ENCODE measurements around the gene POU3F1.

Gene POU3F1

DNA sequence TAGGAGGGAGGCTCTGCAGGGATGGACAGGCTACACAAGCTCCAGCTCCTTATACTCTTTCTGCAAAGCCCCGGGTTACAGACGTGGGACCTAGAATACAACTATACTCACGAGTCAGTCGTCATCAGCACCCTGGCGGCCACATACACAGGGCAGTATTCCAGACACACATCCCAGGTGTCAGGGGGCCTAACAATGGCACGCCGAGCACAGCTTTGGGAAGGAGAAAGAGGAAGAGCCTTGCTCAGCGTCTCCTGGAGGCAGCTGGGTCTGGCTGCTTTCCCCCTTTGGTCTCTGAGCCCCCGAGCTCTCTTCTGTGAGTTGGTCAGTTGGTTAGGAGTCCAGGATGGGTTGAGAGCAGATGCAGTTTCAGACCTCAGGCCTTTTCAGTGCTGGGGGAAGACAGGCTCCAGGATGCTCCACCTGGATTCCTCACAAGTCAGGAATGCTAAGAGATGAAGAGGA lies 4.5 kb upstream of the POU3F1 start:
- TF ChIP-seq, protein P1, sequence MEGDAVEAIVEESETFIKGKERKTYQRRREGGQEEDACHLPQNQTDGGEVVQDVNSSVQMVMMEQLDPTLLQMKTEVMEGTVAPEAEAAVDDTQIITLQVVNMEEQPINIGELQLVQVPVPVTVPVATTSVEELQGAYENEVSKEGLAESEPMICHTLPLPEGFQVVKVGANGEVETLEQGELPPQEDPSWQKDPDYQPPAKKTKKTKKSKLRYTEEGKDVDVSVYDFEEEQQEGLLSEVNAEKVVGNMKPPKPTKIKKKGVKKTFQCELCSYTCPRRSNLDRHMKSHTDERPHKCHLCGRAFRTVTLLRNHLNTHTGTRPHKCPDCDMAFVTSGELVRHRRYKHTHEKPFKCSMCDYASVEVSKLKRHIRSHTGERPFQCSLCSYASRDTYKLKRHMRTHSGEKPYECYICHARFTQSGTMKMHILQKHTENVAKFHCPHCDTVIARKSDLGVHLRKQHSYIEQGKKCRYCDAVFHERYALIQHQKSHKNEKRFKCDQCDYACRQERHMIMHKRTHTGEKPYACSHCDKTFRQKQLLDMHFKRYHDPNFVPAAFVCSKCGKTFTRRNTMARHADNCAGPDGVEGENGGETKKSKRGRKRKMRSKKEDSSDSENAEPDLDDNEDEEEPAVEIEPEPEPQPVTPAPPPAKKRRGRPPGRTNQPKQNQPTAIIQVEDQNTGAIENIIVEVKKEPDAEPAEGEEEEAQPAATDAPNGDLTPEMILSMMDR (IDR thresholded peaks at IDR 0.05; ENCODE audit: low read depth, low read length, missing control alignments), result no peak
- DNase-seq (ENCODE audit: extremely low read depth, low read depth), result no peak
- no peak overlapping the region for H3K4me3 ChIP-seq (replicated peaks; ENCODE audit: low read depth, low read length)

DNA sequence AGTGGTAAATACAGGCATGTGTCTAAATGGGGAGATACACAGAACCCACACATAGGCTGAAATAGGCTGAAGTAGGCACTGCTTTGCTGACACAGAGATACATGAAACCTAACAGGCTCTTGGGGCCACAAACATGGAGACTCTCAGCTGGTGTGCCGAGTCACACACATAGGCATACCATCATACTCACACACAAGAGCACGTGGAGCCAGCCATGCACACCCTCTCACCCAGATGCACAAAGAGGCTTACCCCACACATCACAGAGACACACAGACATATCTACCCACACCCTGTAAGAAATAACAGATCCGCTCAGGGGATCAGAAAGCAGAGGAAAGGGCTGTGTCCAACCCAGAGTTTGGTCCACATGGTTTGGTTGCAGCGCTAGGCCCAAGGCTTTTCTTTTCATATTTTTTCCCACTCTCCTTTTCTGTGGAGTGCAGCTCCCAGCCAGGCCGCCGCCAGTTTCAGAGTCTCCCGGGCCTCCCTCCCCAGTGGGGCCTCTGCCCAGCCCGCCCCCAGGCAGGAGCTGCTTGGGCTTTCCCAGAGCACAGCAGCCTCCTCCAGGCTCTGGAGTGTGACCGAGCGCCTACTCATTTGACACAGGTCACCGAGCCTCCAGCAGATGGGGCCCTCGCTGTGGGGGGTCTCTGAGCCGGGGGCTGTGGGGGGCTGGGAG lies 3.9 kb upstream of the POU3F1 start:
- TF ChIP-seq, protein P1 (IDR thresholded peaks at IDR 0.05; ENCODE audit: low read depth, low read length, missing control alignments), result no peak
- DNase-seq (ENCODE audit: extremely low read depth, low read depth), result no peak
- H3K4me3 ChIP-seq (replicated peaks; ENCODE audit: low read depth, low read length), result no peak overlapping the region

DNA sequence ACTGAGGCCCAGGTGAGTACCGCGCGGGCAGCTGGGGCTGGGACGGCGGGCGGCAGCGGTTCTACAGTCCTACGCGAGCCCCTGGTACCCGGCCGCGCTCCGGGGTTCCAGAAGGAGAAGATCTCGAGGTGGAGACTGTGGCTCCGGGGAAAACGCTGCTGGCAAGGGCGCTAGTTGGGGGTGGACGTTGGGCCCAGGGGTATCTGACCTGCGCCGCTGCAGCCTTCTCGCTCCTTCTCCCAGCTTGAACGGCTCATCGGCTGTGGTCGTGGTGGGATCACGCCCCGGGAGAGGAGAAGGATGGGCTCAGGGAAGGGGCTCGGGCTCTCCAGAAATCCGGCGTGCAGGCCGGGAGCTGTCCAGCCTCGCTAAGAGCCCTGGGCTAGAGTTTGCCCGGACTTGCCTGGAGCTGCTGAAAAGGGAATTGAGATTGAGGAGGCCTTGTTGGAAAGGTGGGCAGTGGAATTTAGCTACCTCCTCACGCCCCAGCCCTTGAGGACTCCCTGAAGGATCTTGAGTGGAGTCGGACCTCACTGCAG lies 1.1 kb upstream of the POU3F1 start:
- H3K4me3 ChIP-seq (replicated peaks; ENCODE audit: low read depth, low read length), result peak overlapping the region; percentile 45
- no peak for DNase-seq (ENCODE audit: extremely low read depth, low read depth)
- TF ChIP-seq, protein P1 (IDR thresholded peaks at IDR 0.05; ENCODE audit: low read depth, low read length, missing control alignments), result no peak

DNA sequence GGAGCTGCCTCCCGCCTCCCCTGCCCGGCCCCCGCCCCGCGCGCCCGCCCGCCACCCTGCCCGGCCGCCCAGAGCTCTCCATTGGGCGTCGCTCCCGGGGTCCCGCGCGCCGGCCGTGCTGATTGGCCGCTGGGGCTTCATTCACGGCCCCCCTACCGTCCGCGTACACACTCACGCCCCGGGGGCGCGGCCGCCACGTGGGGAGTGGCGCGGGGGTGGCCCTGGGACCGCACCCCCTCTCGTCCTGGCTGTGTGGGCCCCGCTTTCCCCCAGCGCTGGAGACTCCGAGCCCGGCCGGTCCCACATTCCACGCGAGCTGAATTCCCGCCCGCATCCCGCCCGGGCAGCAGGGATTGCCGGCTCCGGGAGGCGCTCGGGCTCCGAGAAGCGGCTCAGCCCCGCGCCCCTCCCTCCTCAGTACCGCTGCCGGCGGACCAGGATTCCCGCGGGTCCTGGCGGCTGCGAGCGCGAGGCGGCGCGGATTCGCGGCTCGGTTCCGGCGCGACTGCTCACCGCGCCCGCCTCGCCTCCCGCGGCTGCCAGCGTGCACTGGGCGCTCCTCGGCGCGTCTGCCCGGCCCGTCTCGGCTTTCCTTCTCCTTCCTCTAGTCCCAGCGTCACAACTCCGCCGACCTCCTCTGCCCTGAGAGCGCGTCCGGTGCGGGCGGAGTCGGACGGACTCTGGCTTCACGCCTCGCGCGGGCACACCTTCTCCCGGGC lies 450 bp upstream of the POU3F1 start:
- TF ChIP-seq, protein P1 (IDR thresholded peaks at IDR 0.05; ENCODE audit: low read depth, low read length, missing control alignments), result no peak
- H3K4me3 ChIP-seq (replicated peaks; ENCODE audit: low read depth, low read length), result peak overlapping the region; percentile 45
- DNase-seq (ENCODE audit: extremely low read depth, low read depth), result no peak

DNA sequence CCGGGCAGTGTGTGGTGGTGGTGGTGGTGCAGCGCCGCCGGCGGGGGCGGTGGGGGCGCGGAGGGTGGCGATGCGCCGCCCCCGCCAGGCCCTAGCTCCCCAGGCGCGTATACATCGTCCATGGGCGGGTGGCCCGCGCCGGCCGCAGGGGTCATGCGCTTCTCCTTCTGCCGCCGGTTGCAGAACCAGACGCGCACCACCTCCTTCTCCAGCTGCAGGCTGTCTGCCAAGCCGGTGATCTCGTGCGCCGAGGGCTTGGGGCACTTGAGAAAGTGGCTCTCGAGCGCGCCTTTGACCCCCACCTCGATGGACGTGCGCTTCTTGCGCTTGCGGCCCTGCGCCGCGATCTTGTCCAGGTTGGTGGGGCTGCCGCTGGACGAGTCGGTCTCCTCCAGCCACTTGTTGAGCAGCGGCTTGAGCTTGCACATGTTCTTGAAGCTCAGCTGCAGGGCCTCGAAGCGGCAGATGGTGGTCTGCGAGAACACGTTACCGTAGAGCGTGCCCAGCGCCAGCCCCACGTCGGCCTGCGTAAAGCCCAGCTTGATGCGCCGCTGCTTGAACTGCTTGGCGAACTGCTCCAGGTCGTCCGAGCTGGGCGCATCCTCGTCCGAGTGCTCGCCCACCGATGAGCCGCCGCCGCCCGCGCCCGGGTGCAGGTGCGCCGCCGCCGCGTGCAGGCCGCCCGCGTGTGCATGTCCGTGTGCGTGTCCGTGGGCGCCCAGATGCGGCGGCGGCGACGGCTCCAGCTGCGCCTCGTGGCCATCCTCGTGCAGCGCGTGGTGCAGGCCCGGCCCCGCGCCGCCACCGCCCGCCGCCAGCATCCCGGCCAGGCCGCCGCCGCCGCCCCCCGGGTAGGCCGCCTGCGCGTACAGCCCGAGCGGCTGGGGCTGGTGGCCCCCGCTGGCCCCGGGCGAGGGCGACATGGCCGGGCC lies 926 bp downstream of the POU3F1 start:
- no peak for DNase-seq (ENCODE audit: extremely low read depth, low read depth)
- TF ChIP-seq, protein P1 (IDR thresholded peaks at IDR 0.05; ENCODE audit: low read depth, low read length, missing control alignments), result no peak
- no peak overlapping the region for H3K4me3 ChIP-seq (replicated peaks; ENCODE audit: low read depth, low read length)
